GM19239 (cell line): ENCODE results near the gene CUX1.
"Not testable (repeated sequence)": the region's sequence is repeated elsewhere in the genome, so short reads cannot be mapped to it uniquely, and the experiment has no call there.

Source experiments
- DNase-seq: peaks from one replicate; pipeline ENCODE4 v3.0.0; 2011; ENCODE audit warnings: low spot score; ENCODE audit not compliant: insufficient read length
- FAIRE-seq: peaks from 2 replicates; lab custom pipeline; 2011; peaks lifted over from hg19 to GRCh38; lab: Jason Lieb, UNC

Gene CUX1

DNA sequence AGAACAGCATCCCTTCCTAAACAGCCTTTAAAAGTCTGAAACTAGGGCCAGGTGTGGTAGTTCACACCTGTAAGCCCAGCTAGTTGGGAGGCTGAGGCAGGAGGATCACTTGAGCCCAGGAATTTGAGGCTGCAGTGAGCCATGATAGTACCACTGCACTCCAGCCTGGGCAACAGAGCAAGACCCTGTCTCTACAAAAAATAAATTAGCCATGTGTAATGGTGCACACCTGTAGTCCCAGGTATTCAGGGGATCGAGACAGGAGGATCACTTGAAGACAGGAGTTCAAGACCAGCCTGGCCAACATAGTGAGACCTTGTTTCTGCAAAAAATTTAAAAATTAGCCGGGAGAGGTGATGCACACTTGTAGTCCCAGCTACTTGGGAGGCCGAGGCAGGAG, 325.0 kb downstream of the CUX1 start:
- FAIRE-seq, DNase-seq: not testable (repeated sequence)

GRCh38 chr7:102146122-102146521, 328.7 kb downstream of the CUX1 start:
- FAIRE-seq: no peak
- DNase-seq: no peak

GRCh38 chr7:102147008-102147407, 329.6 kb downstream of the CUX1 start:
- no peak for FAIRE-seq
- no peak for DNase-seq

GRCh38 chr7:102148799-102149198, 331.4 kb downstream of the CUX1 start:
- DNase-seq: no peak
- FAIRE-seq: no peak

- no peak for FAIRE-seq
- no peak for DNase-seq
Measured at GRCh38 chr7:102149416-102149815, 332.0 kb downstream of the CUX1 start.

DNA sequence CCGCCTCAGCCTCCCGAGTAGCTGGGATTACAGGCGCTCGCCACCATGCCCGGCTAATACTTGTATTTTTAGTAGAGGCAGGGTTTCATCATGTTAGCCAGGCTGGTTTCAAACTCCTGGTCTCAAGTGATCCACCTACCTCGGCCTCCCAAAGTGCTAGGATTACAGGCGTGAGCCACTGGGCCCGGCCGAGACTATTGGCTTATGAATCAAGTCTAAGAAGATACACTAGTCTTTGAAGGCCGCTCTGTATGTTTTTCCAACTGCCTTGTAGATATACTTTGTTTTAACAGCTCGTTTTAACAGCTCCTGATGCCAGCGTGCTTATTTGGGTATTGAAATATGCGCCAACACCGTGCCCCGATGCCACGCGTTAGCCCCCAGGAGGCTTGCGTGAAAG, 332.8 kb downstream of the CUX1 start:
- DNase-seq (no peak), FAIRE-seq (no peak)

- FAIRE-seq (no peak), DNase-seq (no peak)
Measured at GRCh38 chr7:102152672-102153598, 335.5 kb downstream of the CUX1 start.

DNA sequence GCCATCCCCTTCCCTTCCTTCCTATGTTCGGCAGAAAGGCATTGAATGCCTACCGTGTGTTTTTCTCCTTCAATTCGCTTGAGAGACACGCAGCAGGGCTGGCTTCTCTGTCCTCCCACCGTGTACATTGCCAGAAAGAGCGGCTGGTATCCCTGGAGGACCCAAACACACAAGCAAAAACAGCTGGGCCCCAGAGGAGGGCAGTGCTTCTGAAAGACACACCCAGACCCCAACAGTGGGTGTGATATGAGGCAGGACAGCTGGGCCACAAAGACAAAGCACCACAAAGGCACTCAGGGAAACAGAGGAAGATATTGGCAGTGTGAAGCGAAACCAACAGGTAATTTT, 336.1 kb downstream of the CUX1 start:
- DNase-seq (no peak), FAIRE-seq (no peak)

GRCh38 chr7:102154425-102154824, 337.0 kb downstream of the CUX1 start:
- DNase-seq (no peak), FAIRE-seq (no peak)

GRCh38 chr7:102155821-102156441, 338.5 kb downstream of the CUX1 start:
- FAIRE-seq (no peak), DNase-seq (no peak)

- no peak for DNase-seq
- FAIRE-seq: no peak
Measured at GRCh38 chr7:102156867-102157266, 339.4 kb downstream of the CUX1 start.

DNA sequence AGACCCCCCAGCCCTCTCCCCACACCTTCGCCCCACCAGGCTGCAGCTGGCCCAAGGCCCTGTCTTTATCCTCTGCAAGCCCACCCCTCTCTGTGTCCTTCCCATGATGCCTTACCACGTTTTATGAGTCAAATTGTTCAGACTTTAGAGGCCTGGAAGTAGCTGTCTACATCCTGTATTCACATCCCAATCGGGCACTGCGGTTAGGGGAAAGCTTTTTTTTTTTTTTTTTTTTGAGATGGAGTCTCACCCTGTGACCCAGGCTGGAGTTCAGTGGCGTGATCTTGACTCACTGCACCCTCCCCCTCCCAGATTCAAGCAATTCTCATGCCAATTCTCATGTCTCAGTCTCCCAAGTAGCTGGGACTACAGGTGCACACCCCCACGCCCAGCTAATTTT, 347.7 kb downstream of the CUX1 start:
- FAIRE-seq: no peak
- no peak for DNase-seq

DNA sequence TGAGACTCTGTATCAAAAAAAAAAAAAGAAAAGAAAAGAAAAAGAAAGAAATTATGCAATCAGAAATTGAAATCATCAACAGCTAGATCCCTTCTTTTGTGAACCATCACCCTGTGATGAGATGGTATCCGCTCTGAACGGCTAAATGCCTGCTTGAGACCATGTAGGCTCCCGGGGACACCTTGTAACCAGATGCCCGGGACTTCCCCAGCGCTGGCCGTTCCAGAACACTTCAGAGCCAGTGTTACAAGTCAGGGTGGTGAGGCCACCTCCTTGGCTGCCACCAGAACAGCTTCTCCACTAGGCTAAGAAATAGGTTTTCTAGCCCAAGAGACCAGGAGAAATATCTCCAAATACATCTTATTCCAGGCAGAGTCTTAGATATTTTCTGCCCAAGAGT, 349.8 kb downstream of the CUX1 start:
- no peak for DNase-seq
- no peak for FAIRE-seq

- no peak for DNase-seq
- FAIRE-seq: no peak
Measured at GRCh38 chr7:102169651-102170392, 352.4 kb downstream of the CUX1 start.

- FAIRE-seq (no peak), DNase-seq (no peak)
Measured at GRCh38 chr7:102170393-102170970, 353.1 kb downstream of the CUX1 start.

GRCh38 chr7:102173669-102174068, 356.2 kb downstream of the CUX1 start:
- FAIRE-seq: no peak
- DNase-seq: no peak

GRCh38 chr7:102175423-102176170, 358.2 kb downstream of the CUX1 start:
- DNase-seq: no peak
- FAIRE-seq: no peak

DNA sequence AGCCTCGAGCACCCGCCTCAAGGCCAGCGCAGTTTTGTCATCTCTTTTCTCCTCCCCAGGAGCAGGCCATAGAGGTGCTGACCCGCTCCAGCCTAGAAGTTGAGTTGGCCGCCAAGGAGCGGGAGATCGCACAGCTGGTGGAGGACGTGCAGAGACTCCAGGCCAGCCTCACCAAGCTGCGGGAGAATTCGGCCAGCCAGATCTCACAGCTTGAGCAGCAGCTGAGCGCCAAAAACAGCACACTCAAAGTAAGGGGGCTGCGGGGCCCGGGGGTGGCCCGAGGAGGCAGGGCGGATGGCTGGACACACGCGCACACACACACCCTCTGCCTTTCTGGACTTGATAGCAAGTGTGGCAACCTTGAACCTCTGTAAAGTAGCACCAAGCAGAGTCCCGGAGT, 361.0 kb downstream of the CUX1 start:
- FAIRE-seq (no peak), DNase-seq (no peak)

DNA sequence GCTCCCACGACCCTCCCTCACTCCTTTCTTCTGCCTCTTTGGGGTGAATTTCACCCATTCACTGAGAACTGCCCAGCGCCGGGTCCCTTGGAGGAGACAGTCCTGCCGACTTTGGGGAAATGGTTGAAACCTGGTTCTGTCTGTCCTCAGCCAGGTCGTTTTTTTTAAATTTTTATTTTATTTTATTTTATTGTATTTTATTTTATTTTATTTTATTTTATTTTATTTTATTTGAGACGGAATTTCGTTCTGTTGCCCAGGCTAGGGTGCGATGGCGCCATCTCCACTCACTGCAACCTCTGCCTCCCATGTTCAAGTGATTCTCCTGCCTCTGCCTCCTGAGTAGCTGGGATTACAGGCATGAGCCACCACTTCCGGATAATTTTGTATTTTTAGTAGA, 363.3 kb downstream of the CUX1 start:
- FAIRE-seq (no peak), DNase-seq (no peak)

GRCh38 chr7:102181517-102181916, 364.1 kb downstream of the CUX1 start:
- DNase-seq: no peak
- FAIRE-seq: no peak
